NT2/D1 (cell line): ENCODE measurements around the gene PTPRN2.

Source experiments
- SUZ12 ChIP-seq: IDR thresholded peaks from 2 replicates; pipeline ENCODE4 v1.6.1; 2011; ENCODE audit not compliant: insufficient read length, insufficient read depth; ENCODE audit errors: extremely low read depth
- YY1 ChIP-seq: IDR thresholded peaks from 2 replicates; pipeline ENCODE4 v1.6.1; 2011; ENCODE audit not compliant: insufficient read length, insufficient read depth
- ZNF274 ChIP-seq: IDR thresholded peaks from 2 replicates; pipeline ENCODE4 v1.6.1; 2011; ENCODE audit warnings: mild to moderate bottlenecking, low read depth, low read length

DNA sequence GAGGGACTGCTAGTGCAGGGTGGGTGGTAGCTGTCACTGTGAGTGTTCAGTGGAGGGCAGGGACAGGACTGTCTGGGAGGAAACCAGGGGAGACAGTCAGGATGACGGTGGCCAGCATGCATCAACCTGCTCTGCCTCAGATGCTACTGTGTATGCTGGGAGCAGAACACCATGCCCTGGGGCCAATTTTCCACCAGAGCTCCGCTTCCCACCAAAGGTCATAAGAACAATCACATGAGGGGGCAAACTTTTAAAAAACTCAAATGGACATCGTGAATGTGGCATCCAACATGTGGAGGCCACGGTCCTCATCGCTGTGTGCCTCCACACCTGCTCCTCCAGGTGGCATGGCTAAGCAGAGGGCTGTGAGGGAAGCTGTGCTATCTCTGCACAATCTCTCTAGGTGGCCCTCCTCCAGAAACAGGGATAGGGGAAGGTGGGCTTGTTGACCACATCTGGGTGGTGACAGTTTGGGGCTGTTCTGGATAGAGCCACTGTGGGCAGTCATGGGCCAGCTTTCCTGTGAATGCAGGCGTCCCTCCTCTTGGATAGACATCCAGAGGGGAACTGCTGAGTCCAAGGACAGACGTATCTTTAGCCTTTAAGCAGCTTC is 411.0 kb downstream of the PTPRN2 start:
- TF ChIP-seq ZNF274 (no peak), SUZ12 (no peak), YY1 (no peak)
